Measurements from ENCODE around the gene PDIA4.
"Not testable (repeated sequence)": the region's sequence is repeated elsewhere in the genome, so short reads cannot be mapped to it uniquely, and the experiment has no call there.

Gene PDIA4

DNA sequence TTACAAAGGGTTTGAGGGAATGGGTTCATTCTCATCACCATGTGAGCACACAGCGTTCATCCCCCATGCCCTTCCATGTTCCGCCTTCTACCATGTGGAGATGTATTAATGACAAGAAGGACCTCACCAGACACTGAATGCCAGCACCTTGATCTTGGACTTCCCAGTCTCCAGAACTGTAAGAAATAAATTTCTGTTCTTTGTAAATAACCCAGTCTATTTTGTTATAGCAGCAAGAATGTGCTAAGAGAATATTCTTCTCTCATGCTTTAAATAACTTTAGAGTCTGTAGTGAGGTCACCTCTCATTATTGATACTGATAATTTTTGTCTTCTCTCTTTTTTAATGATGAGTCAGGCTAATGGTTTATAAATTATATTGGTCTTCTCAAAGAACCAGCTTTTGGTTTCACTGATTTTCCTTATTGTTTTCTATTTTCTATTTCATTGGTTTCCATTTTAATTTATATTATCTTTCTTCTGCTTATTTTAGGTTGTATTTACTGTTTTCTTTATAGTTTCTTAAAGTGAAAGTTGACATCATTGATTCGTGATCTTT is 3.1 kb upstream of the PDIA4 start:
- DNase-seq: no peak

DNA sequence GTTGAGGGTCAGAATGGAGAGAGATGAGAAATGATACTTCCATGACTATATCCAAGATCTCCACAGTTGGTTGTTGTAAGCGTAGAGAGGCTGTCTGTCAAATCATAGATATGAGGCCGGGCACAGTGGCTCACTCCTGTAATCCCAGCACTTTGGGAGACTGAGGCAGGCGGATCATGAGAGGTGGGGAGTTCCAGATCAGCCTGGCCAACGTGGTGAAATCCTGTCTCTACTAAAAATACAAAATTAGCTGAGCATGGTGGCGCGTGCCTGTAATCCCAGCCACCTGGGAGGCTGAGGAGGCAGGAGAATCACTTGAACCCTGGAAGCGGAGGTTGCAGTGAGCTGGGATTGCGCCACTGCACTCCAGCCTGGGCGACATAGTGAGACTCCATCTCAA is 2.1 kb upstream of the PDIA4 start:
- not testable (repeated sequence) for DNase-seq

GRCh38 chr7:149027611-149028345 is 527 bp downstream of the PDIA4 start:
- peak; percentile 34 for DNase-seq

GRCh38 chr7:149027055-149027454 is 1.2 kb downstream of the PDIA4 start:
- no peak for DNase-seq

GRCh38 chr7:149023662-149024061 is 4.6 kb downstream of the PDIA4 start:
- no peak for DNase-seq

GRCh38 chr7:149022756-149023360 is 5.4 kb downstream of the PDIA4 start:
- DNase-seq: no peak

DNA sequence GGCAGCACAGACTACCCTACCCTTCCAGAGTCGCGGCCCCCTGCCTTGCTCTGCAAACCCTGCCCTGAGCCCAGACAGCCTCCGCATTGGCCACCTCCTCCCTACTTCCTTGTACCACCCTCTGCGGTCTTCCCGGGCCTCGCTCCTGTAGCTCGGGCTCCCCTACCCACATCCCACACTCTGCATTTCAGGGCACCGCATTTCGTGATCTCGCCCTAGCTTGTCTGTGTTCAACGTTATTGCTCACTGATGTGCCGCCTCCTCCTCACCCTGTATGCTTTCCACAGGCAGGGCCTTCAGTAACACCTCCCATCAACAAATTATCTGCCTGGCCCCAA is 6.6 kb downstream of the PDIA4 start:
- no peak for DNase-seq

GRCh38 chr7:149020483-149020882 is 7.8 kb downstream of the PDIA4 start:
- no peak for DNase-seq

GRCh38 chr7:149016876-149017275 is 11.4 kb downstream of the PDIA4 start:
- DNase-seq: no peak

DNA sequence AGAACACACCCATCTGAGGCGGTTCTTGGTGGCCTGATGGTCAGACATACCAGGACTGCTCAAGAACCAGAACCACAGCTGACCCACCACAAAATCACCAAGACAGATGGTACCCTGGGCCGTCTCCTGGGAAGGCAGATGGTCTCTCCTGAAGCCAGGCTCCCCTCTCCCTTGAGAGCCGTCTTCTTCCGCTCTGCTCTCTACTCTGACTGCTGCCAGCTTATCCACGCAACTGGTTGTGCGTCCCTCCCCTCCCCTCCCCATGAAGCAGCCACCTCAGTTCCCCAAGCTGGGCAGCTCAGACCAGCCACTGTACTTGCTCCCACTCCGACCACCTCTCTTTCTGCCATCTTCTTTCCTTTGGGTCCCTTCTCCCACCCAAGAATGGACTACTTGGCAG is 14.0 kb downstream of the PDIA4 start:
- no peak for DNase-seq

DNA sequence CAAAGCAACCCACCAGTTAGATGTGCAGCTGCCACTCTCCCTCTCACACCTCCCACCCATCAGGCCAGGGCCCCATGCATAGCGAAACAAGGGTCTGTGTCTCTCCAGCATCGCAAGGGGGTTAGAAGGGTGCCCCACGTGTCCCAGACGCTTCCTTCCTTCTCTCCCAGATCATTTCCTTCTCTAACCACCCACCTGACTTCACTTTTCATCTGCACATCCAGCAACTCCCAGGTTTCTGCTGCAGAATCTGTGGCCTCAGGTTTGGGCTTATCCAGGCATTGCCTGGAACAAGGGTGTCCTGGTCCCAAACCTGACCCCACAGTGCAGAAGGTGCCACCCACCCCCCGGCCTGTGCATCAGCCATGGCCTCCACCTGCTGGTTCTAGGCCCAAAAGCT is 14.4 kb downstream of the PDIA4 start:
- no peak for DNase-seq

GRCh38 chr7:149012730-149013129 is 15.6 kb downstream of the PDIA4 start:
- not testable (repeated sequence) for DNase-seq

GRCh38 chr7:149011491-149011890 is 16.8 kb downstream of the PDIA4 start:
- no peak for DNase-seq

DNA sequence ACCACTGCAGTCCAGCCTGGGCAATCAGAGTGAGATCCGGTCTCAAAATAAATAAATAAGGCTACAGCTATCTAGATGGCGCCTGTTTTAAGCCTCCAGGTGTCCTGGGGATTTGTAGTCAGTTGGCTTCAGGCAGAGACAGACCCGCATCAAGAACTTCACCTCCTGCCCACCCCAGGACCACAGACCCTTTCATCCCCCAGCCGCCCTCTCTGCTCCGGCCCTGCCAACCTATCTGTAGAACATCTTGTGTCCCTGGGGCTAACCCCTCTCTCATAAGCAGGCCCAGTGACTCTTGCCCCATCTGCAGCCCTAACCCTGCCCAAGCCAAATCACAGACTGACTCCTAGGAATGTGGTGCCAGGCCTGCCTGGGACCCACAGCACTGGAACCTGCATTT is 17.9 kb downstream of the PDIA4 start:
- DNase-seq: no peak

- no peak for DNase-seq
Observed at GRCh38 chr7:149009527-149009926, 18.8 kb downstream of the PDIA4 start.

GRCh38 chr7:149007611-149008010 is 20.7 kb downstream of the PDIA4 start:
- DNase-seq: no peak

DNA sequence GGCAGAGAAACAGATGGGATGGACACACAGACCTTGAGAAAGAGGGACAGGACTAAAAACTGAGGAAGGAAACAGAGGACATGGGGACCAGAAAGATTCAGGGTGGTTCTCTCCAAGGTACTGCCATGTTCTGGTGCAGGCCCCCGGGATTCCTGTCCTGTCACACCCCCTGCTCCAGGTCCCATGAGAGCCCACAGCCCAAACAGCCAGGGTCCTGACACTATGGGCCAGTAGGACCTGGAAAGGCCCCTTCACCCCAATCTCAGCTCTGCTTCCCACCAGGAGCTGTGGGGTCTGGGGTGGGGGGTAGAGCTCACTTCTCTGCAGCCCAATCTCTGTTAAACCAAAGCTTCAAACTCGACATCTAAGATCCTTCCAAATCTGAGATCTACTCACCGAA is 21.2 kb downstream of the PDIA4 start:
- DNase-seq: no peak

DNA sequence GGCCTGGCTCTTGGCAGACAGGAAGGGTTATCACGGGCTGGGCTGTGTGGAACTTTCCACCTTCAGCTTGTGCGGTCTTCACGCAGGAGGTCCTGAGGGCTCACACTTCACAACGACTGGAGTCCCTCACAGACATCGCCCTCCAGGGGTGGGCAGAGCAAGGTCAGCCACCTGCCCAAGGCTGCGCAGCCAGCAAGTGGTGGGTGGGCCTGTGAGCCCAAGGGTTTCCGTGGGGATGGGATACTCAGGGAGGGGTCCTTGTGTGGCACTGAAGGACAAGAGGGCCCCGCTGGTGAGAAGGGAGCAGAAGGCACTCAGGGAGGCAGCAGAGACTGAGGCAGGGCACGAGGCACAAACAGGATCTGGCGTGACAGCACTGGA is 22.0 kb downstream of the PDIA4 start:
- no peak for DNase-seq

DNA sequence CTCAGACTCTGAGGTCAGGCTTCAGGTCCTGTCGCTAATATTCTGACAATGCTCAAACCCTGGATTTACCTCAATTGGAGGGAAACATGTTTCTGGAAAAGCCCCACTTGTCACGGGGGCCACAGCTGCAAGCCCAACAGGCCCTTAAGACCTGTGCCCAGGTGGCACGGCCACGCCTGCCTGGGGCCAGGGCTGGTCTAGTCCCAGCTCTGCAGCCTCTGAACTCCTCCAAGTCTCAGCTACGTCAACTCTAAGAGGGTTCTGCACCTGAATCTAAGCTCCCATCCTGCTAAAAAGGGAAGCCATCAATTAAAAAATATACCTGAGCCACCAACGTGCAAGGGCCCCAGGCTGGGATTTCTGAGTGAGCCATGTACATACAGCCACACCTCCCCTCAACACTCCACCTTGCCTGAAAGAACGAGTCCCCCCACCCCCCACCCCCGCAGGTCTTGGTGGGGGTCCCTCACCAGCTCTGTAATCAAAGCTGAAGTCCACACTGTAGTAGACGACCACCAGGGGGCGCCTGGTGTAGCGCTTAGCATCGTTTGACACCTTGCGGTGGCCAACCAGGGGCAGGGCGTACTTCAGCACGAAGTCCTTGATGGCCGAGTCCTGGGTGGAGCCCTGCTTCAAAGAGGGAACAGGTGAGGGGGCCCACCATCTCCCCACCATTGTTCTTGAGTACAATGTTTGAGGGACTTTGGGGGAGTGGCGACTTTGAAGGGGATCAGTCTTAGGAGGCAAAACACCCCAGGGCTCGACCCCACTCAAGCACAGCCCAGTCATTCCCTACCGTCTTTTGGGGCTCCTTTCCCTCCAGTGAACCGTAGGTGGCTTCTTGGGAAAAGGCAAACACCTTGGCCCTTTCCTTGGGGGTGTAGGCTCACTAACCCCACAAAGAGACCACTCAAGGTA is 22.6 kb downstream of the PDIA4 start:
- peak; percentile 71 for DNase-seq

DNA sequence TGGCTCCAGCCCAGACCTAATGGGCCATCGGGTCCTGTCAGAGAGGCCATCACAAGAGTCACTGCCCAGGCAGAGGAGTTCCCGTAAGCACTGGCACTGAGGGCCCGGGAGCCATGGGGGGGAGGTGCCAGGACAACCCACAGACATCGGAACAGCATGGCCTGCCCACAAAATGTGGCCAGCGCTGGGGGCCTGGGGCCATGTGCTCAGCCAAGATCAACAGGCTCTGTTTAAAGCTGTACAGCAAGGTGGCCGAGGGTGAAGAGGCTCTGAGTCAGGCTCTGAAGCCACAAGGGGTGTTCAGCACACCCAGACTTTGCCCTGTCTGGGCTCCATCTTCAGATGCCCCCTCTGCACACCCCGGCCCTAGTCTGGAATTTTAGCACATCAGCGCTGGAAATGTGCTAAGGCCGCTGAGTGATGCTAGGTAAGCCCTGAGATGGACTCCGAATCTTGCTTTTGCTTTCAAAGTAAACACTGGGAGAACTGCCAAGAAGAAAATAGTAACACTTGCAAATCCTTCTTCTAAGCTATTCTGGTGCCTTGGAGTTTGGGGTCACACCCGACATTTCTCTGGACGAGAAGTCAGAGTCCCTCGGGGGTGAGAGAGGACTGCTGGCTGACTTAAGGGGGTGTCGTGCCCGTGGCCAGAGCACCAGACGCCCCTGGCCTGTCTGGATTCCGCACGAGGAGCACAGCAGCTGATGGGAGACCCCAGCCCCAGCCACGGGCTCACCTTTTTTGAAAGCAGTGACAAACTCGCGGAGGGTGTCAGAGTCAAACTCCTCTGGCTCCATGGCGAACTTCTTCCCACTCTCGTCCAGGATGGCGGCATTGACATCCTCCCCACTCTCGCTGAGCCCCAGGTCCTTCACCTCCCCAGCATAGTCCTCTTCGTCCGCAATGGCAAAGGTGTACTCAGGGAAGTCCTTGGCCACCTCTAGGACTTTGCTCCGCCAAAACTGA is 23.6 kb downstream of the PDIA4 start:
- no peak for DNase-seq

- DNase-seq: no peak
Observed at GRCh38 chr7:149003560-149004305, 24.6 kb downstream of the PDIA4 start.

- no peak for DNase-seq
Observed at GRCh38 chr7:149003018-149003417, 25.3 kb downstream of the PDIA4 start.

Measured in NCI-H146 (cell line).